ENCODE results near the gene SCN8A. TPM values are rescaled to one million over a fixed set of nuclear protein-coding genes. Genes with fewer than 3 reads are reported as not detected.
A peak's percentile ranks its signal among the peaks of the same experiment; 100 is the strongest.

SCN8A gene
- total RNA-seq, 4 donors from 2014 or later, result 0.08 to 0.62 (median 0.58) TPM

GRCh38 chr12:51806896-51807295 lies 215.9 kb downstream of the SCN8A start:
- no peaks in the 10 kb centered on the region for H3K9me3 ChIP-seq
- H3K36me3 ChIP-seq, result no peaks in the 10 kb centered on the region
- TF ChIP-seq POLR2A (IDR thresholded peaks at IDR 0.05) (no peak), POLR2AphosphoS5 (IDR thresholded peaks at IDR 0.05) (no peak), EP300 (IDR thresholded peaks at IDR 0.05) (no peak), CTCF (IDR thresholded peaks at IDR 0.05) (no peak)
- H3K27ac ChIP-seq, result no peak overlapping the region
- H3K4me1 ChIP-seq, result peaks cover 1% of the 10 kb centered on the region
- peaks cover 6% of the 10 kb centered on the region for H3K27me3 ChIP-seq
- 92% methylated on average over 11 of the region's 16 CpGs for WGBS
- no peak for DNase-seq (ENCODE audit: low spot score in 2 of 2)
- H3K4me3 ChIP-seq, result no peak overlapping the region

- Histone ChIP-seq H3K36me3 (no peaks in the 10 kb centered on the region), H3K4me1 (peaks cover 10% of the 10 kb centered on the region), H3K9me3 (no peaks in the 10 kb centered on the region), H3K27ac (no peak overlapping the region), H3K27me3 (peaks cover 6% of the 10 kb centered on the region), H3K4me3 (no peak overlapping the region)
- no peak for DNase-seq (ENCODE audit: low spot score in 2 of 2)
- 69% methylated on average over 3 of the region's 3 CpGs for WGBS
- TF ChIP-seq EP300 (IDR thresholded peaks at IDR 0.05), result no peak
These were observed 218.2 kb downstream of the SCN8A start for GRCh38 chr12:51809193-51809592.

GRCh38 chr12:51811203-51812202 lies 220.5 kb downstream of the SCN8A start:
- no peak for DNase-seq (ENCODE audit: low spot score in 2 of 2)

GRCh38 chr12:51812871-51813270 lies 221.8 kb downstream of the SCN8A start:
- TF ChIP-seq CTCF (IDR thresholded peaks at IDR 0.05) (no peak), EP300 (IDR thresholded peaks at IDR 0.05) (no peak), POLR2A (IDR thresholded peaks at IDR 0.05) (no peak), POLR2AphosphoS5 (IDR thresholded peaks at IDR 0.05) (no peak)
- H3K4me1 ChIP-seq, result peaks cover 20% of the 10 kb centered on the region
- no peaks in the 10 kb centered on the region for H3K9me3 ChIP-seq
- WGBS, result 91% methylated on average over 9 of the region's 13 CpGs
- no peak overlapping the region for H3K4me3 ChIP-seq
- H3K27me3 ChIP-seq, result peaks cover 13% of the 10 kb centered on the region
- H3K36me3 ChIP-seq, result no peaks in the 10 kb centered on the region
- no peak for DNase-seq (ENCODE audit: low spot score in 2 of 2)
- no peak overlapping the region for H3K27ac ChIP-seq

More at GRCh38 chr12:51811203-51812202, 220.5 kb downstream of the SCN8A start:
- Histone ChIP-seq H3K36me3 (no peaks in the 10 kb centered on the region), H3K4me1 (peaks cover 20% of the 10 kb centered on the region), H3K27me3 (peaks cover 18% of the 10 kb centered on the region), H3K4me3 (no peak overlapping the region), H3K9me3 (no peaks in the 10 kb centered on the region), H3K27ac (no peak overlapping the region)
- no peak for TF ChIP-seq CTCF (IDR thresholded peaks at IDR 0.05)
- TF ChIP-seq POLR2AphosphoS5 (IDR thresholded peaks at IDR 0.05), result no peak
- TF ChIP-seq EP300 (IDR thresholded peaks at IDR 0.05), result no peak
- no peak for TF ChIP-seq POLR2A (IDR thresholded peaks at IDR 0.05)
- 64% methylated on average over 13 of the region's 13 CpGs for WGBS

GRCh38 chr12:51813931-51814310 lies 222.9 kb downstream of the SCN8A start:
- WGBS, result 25% methylated on average over 16 of the region's 34 CpGs

More at GRCh38 chr12:51813931-51814310, 222.9 kb downstream of the SCN8A start:
- H3K4me3 ChIP-seq, result peak overlapping the region; percentile 64
- peaks cover 20% of the 10 kb centered on the region for H3K4me1 ChIP-seq
- TF ChIP-seq EP300 (IDR thresholded peaks at IDR 0.05) (no peak), CTCF (IDR thresholded peaks at IDR 0.05) (no peak), POLR2AphosphoS5 (IDR thresholded peaks at IDR 0.05) (no peak), POLR2A (IDR thresholded peaks at IDR 0.05) (no peak)
- H3K27me3 ChIP-seq, result peaks cover 14% of the 10 kb centered on the region
- no peak overlapping the region for H3K27ac ChIP-seq
- no peak for DNase-seq (ENCODE audit: low spot score in 2 of 2)
- H3K36me3 ChIP-seq, result no peaks in the 10 kb centered on the region
- no peaks in the 10 kb centered on the region for H3K9me3 ChIP-seq
